Lower leg skin (tissue), 3 donors: Measurements from ENCODE around the gene PAGE3.

ENCODE experiments used
- CTCF ChIP-seq, 3 donors: fragments of 450-650 bp; IDR thresholded peaks; one replicate each; pipeline ENCODE4 v1.5.1; 2016; ENCODE audit warnings: antibody characterized with exemption in 3 of 3, mild to moderate bottlenecking in 3 of 3, moderate library complexity in 2 of 3
- POLR2A ChIP-seq, 2 donors: fragments of 450-650 bp; IDR thresholded peaks; one replicate each; pipeline ENCODE4 v1.6.1; 2016 to 2017; ENCODE audit warnings: antibody characterized with exemption in 2 of 2, mild to moderate bottlenecking in 1 of 2, moderate library complexity in 1 of 2

- TF ChIP-seq CTCF (IDR thresholded peaks at IDR 0.05) (no peak), POLR2A (IDR thresholded peaks at IDR 0.05) (no peak)
These were observed 15.1 kb upstream of the PAGE3 start for GRCh38 chrX:55279832-55280231.
